AG09309 (cell line): ENCODE results near the gene MTFR1L.

ENCODE experiments used
- DNase-seq: peaks from one replicate; pipeline ENCODE4 v3.0.0-alpha.2; 2010; ENCODE audit warnings: low read depth
- H3K4me3 ChIP-seq: 2 replicates; pipeline ENCODE4 v1.5.1; 2011; ENCODE audit warnings: mild to moderate bottlenecking, low read depth, low read length, moderate library complexity; ENCODE audit not compliant: control insufficient read depth
- TF ChIP-seq, protein P1 (sequence below): IDR thresholded peaks from 2 replicates; pipeline ENCODE4 v1.5.1; 2011; ENCODE audit warnings: mild to moderate bottlenecking, low read depth, low read length, inconsistent platforms; ENCODE audit not compliant: insufficient read depth, control insufficient read depth; ENCODE audit errors: missing control alignments

Gene MTFR1L

DNA sequence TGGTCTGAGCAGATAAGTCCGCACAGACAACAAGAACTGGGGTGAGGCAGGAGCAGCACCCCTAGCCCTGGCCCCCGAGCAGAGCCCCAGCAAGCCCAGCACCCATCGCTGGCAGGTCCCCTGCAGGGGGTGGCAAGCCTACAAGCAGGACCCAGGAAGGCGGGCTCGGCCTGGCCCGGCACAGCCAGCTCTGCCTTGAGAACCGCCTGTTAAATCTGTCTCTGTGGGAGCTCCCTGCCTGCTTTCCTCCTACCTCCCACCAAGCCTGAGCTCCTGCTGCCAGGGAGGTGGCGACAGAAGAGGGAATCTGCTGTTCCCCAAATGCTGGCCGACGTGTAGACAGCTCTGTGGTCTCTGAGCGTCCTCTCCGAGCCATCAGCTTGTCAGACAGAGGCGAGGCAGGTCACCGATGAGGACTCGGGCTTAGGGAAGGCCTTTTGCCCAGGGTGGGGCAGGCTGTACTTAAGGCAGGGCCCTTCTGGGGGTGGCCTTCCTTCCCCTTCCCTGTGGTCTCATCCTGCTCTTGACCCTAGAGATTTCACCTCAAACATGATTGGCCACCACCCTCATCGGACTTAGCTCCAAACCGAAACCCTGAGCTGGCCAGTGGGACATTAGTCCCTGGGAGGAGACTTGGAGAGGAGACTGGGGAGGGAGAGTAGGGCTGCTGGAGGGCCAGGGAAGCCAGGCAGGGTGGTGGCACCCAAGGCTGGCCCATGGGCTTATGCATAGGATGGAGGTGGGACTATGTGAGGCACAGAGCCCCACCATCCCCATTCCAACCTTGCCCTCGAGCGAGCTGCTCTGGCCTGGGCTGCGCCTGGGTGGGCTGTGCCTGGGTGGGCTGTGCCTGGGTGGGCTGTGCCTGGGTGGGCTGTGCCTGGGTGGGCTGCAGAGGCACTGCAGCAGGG lies 12.0 kb upstream of the MTFR1L start:
- DNase-seq = no peak
- TF ChIP-seq, protein P1, sequence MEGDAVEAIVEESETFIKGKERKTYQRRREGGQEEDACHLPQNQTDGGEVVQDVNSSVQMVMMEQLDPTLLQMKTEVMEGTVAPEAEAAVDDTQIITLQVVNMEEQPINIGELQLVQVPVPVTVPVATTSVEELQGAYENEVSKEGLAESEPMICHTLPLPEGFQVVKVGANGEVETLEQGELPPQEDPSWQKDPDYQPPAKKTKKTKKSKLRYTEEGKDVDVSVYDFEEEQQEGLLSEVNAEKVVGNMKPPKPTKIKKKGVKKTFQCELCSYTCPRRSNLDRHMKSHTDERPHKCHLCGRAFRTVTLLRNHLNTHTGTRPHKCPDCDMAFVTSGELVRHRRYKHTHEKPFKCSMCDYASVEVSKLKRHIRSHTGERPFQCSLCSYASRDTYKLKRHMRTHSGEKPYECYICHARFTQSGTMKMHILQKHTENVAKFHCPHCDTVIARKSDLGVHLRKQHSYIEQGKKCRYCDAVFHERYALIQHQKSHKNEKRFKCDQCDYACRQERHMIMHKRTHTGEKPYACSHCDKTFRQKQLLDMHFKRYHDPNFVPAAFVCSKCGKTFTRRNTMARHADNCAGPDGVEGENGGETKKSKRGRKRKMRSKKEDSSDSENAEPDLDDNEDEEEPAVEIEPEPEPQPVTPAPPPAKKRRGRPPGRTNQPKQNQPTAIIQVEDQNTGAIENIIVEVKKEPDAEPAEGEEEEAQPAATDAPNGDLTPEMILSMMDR = no peak
- H3K4me3 ChIP-seq = no peak overlapping the region

DNA sequence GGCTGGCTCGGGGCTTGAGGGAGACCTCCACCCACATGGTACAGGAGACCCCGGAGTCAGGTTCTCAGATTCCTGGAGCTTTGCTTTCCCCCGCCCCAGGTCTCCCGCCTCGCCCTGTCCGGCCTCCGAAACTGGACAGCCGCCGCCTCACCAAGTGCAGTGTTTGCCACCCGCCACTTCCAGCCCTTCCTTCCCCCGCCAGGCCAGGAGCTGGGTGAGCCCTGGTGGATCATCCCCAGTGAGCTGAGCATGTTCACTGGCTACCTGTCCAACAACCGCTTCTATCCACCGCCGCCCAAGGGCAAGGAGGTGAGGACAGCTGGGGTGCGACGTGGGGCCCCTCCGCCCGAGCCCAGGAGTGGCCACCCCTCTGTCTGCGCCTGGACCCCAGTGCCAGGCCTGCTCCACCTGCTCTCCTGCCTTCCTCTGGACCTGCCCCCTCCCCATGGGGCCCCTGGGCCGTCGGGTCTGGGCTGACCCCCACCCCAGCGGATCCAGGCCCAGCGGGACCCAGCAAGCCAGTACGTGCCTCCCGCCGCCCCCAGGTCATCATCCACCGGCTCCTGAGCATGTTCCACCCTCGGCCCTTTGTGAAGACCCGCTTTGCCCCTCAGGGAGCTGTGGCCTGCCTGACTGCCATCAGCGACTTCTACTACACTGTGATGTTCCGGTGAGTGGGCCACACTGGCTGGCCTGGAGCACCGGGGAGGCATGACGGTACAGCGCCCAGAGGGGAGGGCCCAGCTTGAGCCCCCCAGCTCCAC lies 11.1 kb upstream of the MTFR1L start:
- no peak overlapping the region for H3K4me3 ChIP-seq
- no peak for DNase-seq
- TF ChIP-seq, protein P1 = no peak

DNA sequence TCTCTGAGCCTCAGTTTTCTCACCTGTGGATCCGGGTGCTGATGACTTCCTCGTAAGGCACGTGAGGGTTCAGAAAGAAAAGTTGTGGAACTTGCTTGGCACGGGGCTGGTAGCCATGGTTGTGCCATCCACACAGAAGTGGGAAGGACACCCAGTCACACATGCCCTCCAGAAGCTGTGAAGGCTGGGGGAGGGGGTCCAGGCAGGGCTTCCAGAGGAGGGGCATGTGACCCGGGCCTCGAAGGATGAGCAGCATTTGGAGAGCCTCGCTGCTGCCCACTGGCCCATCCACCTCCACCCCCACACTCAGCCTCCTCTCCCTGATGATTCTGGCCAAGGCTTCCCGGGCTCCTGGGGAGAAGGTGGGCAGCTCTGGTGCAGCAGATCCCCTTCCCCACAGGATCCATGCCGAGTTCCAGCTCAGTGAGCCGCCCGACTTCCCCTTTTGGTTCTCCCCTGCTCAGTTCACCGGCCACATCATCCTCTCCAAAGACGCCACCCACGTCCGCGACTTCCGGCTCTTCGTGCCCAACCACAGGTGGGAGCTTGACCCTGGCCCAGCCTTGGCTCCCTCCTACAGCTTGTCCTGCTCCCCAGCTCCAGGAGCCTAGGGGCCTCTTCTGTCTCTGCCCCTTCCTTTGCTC lies 10.3 kb upstream of the MTFR1L start:
- TF ChIP-seq, protein P1 = no peak
- DNase-seq = no peak

DNA sequence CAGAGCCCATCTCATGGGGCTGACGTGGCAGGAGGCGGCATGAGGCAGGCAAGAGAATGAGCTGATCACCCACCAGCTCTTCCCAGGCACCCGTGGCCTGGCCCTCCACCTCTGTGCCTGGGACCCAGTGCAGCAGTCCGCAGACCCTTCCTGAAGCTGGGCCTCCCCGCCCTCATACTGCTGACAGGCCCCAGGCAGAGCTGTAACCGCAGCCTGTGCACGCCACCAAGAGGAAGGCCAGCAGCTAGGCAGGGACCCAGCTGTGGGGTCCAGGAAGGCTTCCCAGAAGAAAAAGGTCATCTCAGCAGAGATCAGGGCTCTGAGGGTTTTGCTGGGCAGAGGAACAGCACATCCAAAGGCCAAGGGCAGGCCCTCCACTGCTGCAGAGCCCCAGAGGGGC lies 9.8 kb upstream of the MTFR1L start:
- TF ChIP-seq, protein P1 = no peak
- DNase-seq = no peak
- H3K4me3 ChIP-seq = no peak overlapping the region

More for the DNA sequence above, 10.3 kb upstream of the MTFR1L start:
- no peak overlapping the region for H3K4me3 ChIP-seq

DNA sequence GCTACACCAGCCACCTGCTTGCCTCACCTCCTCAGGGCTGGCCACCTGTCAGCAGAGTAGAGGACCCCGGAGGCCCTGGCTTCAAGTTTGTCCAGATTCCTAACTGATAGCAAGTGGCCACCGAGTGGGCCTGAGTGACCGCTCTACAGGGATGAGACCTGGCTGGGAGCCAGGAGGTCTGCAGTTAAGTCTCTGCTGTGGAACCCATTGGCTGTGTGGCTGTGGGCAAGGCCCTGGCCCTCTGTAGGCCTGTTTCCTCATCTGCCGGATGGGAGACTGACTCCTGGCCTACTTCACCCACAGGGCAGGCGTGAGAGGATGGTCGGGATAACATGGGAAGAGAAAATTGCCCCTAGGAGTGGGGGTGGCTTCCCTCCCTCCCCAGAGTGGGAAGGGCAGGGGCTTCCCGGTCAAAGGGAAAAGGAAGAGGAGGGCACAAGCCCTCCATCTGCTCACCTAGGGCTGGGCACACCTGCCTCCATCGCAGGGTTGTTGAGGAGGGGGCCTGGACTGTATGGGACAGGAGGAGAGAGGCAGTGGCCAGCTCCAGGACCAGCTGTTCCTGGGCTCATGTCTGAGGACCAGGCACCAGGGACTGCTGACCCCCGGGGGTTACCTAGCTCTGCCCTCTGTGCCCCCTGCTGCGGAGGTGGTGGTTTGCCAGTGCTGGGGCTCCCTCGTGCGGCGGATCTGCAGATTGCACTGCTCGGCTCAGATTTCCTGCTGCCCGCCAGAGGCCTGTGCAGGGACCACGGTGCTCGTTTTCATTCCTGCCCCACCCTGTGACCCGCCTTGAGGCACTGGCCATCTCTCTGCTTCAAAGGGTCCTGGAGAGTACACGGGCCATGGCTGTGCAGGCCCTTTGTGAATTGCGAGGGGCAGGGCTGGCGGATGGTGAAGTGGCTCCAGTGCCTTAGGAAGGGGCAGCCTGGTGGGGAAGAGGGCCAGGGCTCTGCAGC lies 9.1 kb upstream of the MTFR1L start:
- H3K4me3 ChIP-seq = no peak overlapping the region
- TF ChIP-seq, protein P1 = peak; percentile 94
- DNase-seq = no peak

DNA sequence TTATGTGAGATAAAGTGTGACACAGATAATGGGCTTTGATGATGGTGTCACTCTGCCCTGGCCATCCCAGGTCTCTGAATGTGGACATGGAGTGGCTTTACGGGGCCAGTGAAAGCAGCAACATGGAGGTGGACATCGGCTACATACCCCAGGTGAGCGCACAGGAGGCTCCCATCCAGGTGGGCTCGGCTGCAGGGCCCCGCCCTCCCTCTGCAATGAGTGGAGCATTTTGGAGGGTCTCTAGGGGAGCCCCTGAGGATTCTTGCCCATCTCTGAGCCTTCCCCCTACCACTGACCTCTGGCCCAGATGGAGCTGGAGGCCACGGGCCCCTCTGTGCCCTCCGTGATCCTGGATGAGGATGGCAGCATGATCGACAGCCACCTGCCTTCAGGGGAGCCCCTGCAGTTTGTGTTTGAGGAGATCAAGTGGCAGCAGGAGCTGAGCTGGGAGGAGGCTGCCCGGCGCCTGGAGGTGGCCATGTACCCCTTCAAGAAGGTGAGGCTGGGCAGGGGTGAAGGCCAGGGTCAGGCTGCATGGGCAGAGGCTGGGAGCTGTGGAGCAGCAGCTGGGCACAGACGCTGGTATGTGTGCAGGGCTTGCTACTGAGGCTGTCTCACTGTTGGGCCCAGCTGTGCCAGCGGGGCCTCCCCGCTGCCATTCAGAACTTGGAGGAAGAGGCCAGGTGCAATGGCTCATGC lies 8.2 kb upstream of the MTFR1L start:
- TF ChIP-seq, protein P1 = no peak
- DNase-seq = no peak
- no peak overlapping the region for H3K4me3 ChIP-seq
